ENCODE data around the gene FAM83C. TPM values are rescaled to one million over a fixed set of nuclear protein-coding genes. Genes with fewer than 3 reads are reported as not detected.

The FAM83C gene
- total and polyA plus RNA-seq, 8 donors = not detected

DNA sequence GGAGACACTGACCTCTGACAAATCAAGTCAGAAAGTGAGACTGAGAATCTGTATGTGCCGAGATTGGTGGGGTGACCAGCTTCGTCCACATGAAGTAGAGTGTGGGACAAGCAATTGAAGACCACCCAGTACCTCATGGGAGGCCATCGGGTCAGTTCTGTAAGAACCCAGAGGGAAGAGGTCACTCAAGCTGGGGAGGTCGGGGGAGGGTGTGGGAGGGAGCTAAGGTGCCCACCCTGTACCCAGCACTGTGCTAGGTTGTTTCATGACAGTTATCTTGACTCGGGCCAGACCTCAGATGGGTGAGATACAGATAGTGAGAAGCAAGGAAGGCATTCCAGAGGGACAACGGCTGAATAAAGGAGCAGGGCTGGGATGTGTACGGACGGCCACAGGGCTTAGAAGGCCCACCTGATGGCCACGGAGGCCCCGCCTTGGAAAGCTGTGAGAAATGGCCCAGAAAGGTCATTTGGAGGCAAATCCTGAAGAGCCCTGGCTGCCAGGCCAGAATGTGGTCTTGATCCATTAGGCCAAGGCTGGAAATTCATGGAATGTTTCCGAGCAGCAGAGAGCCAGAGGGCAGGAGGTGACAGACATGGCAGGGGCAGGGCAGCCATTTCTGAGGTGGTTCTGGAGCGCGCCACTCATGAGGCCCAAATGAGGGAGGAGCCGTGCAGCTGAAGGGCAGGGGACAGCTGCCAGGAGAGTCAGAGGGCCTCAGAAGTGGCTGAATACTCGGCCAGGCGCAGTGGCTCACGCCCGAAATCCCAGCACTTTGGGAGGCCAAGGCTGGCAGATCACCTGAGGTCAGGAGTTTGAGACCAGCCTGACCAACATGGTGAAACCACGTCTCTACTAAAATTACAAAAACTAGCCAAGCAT lies 22.0 kb downstream of the FAM83C start:
- intact Hi-C loops (cut with DNase I) = loop anchor here in 1 of 3 donors (10.0 kb wide), 1 partner anchor 425 kb away; no protein-coding TSS in a partner anchor
- TF ChIP-seq, protein P1, sequence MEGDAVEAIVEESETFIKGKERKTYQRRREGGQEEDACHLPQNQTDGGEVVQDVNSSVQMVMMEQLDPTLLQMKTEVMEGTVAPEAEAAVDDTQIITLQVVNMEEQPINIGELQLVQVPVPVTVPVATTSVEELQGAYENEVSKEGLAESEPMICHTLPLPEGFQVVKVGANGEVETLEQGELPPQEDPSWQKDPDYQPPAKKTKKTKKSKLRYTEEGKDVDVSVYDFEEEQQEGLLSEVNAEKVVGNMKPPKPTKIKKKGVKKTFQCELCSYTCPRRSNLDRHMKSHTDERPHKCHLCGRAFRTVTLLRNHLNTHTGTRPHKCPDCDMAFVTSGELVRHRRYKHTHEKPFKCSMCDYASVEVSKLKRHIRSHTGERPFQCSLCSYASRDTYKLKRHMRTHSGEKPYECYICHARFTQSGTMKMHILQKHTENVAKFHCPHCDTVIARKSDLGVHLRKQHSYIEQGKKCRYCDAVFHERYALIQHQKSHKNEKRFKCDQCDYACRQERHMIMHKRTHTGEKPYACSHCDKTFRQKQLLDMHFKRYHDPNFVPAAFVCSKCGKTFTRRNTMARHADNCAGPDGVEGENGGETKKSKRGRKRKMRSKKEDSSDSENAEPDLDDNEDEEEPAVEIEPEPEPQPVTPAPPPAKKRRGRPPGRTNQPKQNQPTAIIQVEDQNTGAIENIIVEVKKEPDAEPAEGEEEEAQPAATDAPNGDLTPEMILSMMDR (IDR thresholded peaks at IDR 0.05) = no peak
- Histone ChIP-seq H3K27me3 (no peaks in the 10 kb centered on the region), H3K4me1 (no peaks in the 10 kb centered on the region), H3K36me3 (peaks cover 0 to 15% (median 0%) of the 10 kb centered on the region in 3 donors), H3K4me3 (no peak overlapping the region), H3K27ac (peak overlapping the region in 1 of 4 donors; percentile 47), H3K9me3 (no peaks in the 10 kb centered on the region)
- no peak for FAIRE-seq
- 87% methylated on average over 19 of the region's 19 CpGs for WGBS, 2 donors
- no peak for DNase-seq
- no peak for ATAC-seq

DNA sequence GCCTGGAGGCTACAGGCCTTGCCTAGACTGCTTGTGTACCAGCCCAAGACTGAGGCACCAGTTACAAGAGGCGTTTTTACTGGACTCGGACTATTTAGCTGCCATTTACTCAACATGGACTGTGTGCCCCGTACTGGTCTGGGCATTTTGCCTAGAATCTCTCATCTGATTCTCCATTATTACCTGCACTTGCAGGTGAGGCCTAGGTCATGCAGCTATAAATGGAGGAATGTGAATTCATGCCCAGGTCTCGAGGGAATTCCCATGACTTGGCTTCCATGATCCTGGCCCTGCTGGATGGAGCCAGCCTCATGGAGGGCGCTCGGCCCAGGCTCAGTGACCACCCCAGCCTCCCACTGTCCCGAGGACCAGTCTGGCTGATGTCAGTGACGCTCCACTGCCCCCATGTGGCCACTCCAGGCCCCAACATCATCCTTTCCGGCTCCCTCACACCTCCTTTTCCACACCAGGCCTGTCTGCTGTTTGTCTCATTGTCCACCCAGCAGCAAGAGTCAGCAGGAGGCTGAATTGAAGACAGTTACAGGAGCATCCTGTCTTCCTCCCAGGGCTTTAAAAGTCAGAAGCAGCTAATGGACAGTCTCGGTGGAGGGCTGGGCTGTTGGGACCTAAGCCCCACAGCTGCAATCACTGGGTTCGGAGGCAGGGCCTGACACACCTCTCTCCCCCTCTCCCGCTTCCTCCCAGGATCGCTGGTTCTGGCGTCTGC lies 23.0 kb downstream of the FAM83C start:
- TF ChIP-seq, protein P1 (IDR thresholded peaks at IDR 0.05) = peak; percentile 36 to 58 (median 50)
- Histone ChIP-seq H3K4me3 (no peak overlapping the region), H3K4me1 (no peaks in the 10 kb centered on the region), H3K27me3 (no peaks in the 10 kb centered on the region), H3K27ac (peak overlapping the region in 2 of 4 donors; percentile 39 to 47), H3K9me3 (no peaks in the 10 kb centered on the region), H3K36me3 (peaks cover 0 to 15% (median 0%) of the 10 kb centered on the region in 3 donors)
- ATAC-seq (peak; percentile 36 to 86 (median 78)), DNase-seq (peak in 4 of 6 donors; percentile 62 to 75 (median 65)), FAIRE-seq (no peak)
- 41 to 47% methylated on average over 14 of the region's 14 CpGs for WGBS, 2 donors
- intact Hi-C loops (cut with DNase I) = no loop called here

DNA sequence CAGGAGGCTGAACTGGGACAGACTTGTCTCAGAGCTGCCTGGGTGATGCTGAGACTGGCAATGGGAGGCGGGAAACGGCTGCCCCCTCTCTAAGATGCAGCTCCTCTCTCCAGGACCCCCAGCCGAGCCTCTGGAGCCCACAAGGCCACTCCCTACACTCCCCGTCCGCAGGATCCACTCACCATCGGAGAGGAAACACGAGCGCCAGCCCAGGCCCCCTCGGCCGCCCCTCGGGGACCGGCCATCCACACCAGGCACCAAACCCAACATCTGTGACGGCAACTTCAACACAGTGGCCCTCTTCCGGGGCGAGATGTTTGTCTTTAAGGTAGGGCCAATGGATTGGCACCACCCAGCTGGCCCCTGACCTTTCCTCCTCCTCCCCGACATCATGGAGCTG lies 25.1 kb downstream of the FAM83C start:
- no peaks in the 10 kb centered on the region for H3K4me1 ChIP-seq
- ATAC-seq (no peak), DNase-seq (peak in 1 of 6 donors; percentile 48), FAIRE-seq (no peak)
- 93 to 94% methylated on average over 16 of the region's 16 CpGs for WGBS, 2 donors
- TF ChIP-seq, protein P1 (IDR thresholded peaks at IDR 0.05) = no peak
- no peak overlapping the region for H3K4me3 ChIP-seq
- H3K36me3 ChIP-seq = peaks cover 0 to 12% (median 0%) of the 10 kb centered on the region in 3 donors
- no peaks in the 10 kb centered on the region for H3K27me3 ChIP-seq
- H3K9me3 ChIP-seq = no peaks in the 10 kb centered on the region
- H3K27ac ChIP-seq = no peak overlapping the region
- intact Hi-C loops (cut with DNase I) = no loop called here

DNA sequence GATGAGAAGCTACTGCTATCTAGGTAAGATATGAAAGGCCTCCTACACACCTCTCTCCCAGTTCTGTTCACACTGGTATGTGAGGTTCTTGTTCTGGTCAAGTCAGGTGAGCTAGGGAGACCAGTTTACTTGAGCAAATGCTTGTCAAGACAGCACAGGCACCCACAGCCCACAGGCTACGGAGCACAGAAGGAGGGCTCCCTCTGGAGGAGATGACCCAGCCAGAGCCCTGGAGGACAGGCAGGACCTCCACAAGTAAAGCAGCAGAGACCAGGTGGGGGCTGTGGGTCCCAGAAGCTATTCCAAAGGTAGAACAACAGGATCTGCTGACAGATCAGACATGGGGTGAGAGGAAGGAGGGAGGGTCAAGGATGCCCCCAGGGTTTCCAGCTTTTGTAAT lies 27.5 kb downstream of the FAM83C start:
- FAIRE-seq = no peak
- WGBS, 2 donors = 61 to 79% methylated on average over 1 of the region's 1 CpG
- DNase-seq = no peak
- no peak for ATAC-seq
- no peaks in the 10 kb centered on the region for H3K9me3 ChIP-seq
- peak overlapping the region in 2 of 4 donors; percentile 81 to 85 for H3K27ac ChIP-seq
- H3K4me1 ChIP-seq = no peaks in the 10 kb centered on the region
- TF ChIP-seq, protein P1 (IDR thresholded peaks at IDR 0.05) = no peak
- peak overlapping the region in 1 of 4 donors; percentile 4 for H3K4me3 ChIP-seq
- no peaks in the 10 kb centered on the region for H3K36me3 ChIP-seq
- intact Hi-C loops (cut with DNase I) = no loop called here
- H3K27me3 ChIP-seq = no peaks in the 10 kb centered on the region
